Neural cell (in vitro differentiated cells): Measurements from ENCODE around the gene MAN1B1. TPM values are rescaled to one million over a fixed set of nuclear protein-coding genes. Genes with fewer than 3 reads are reported as not detected.

Experiments
- H2AFZ ChIP-seq: fragments of 200-600, 300-800 bp; sonication (generic), shearing (Covaris generic); 2 replicates; pipeline ENCODE4 v1.6.0; 2014; ENCODE audit warnings: low read depth, mild to moderate bottlenecking, antibody characterized with exemption, low read length, moderate library complexity
- H3F3A ChIP-seq: fragments of 200-600 bp; shearing (Covaris generic); 2 replicates; pipeline ENCODE4 v1.6.1; 2016; ENCODE audit warnings: mild to moderate bottlenecking, moderate library complexity, mixed read lengths, antibody characterized with exemption, low read length; ENCODE audit not compliant: insufficient read depth, poor library complexity, severe bottlenecking
- H3K27ac ChIP-seq: fragments of 200-600, 300-800 bp; sonication (generic), shearing (Covaris generic); 2 replicates; pipeline ENCODE4 v1.5.1; 2014; ENCODE audit warnings: mild to moderate bottlenecking, low read length, moderate library complexity
- H3K27me3 ChIP-seq: fragments of 300-800, 200-600 bp; sonication (generic), shearing (Covaris generic); 2 replicates; pipeline ENCODE4 v1.6.0; 2014; ENCODE audit warnings: mild to moderate bottlenecking, low read depth, low read length, moderate library complexity; ENCODE audit not compliant: insufficient read depth
- H3K36me3 ChIP-seq: fragments of 300-800, 200-600 bp; sonication (generic), shearing (Covaris generic); 2 replicates; pipeline ENCODE4 v1.5.1; 2014; ENCODE audit warnings: mild to moderate bottlenecking, antibody characterized with exemption, low read length, moderate library complexity; ENCODE audit not compliant: insufficient read depth
- H3K4me2 ChIP-seq: fragments of 300-800, 200-600 bp; sonication (generic), shearing (Covaris generic); 2 replicates; pipeline ENCODE4 v1.6.0; 2014; ENCODE audit warnings: mild to moderate bottlenecking, low read length
- H3K4me3 ChIP-seq: fragments of 300-800, 200-600 bp; sonication (generic), shearing (Covaris generic); 2 replicates; pipeline ENCODE4 v1.5.1; 2014; ENCODE audit warnings: mild to moderate bottlenecking, low read length, moderate library complexity
- H3K79me2 ChIP-seq: fragments of 200-600 bp; shearing (Covaris generic); replicated peaks from 2 replicates; pipeline ENCODE4 v1.6.0; 2014; ENCODE audit warnings: mild to moderate bottlenecking, low read length, moderate library complexity; ENCODE audit not compliant: insufficient read depth
- H3K9ac ChIP-seq: fragments of 300-800, 200-600 bp; sonication (generic), shearing (Covaris generic); 2 replicates; pipeline ENCODE4 v1.6.1; 2016; ENCODE audit warnings: mild to moderate bottlenecking, low read length, mixed read lengths
- H3K9me2 ChIP-seq: fragments of 200-600 bp; shearing (Covaris generic); 2 replicates; pipeline ENCODE4 v1.6.1; 2016; ENCODE audit warnings: mild to moderate bottlenecking, low read length, mixed read lengths; ENCODE audit not compliant: insufficient read depth
- H3K9me3 ChIP-seq: fragments of 200-600, 300-800 bp; sonication (generic), shearing (Covaris generic); 2 replicates; pipeline ENCODE4 v1.6.1; 2016; ENCODE audit warnings: mild to moderate bottlenecking, mixed run types, low read length, moderate library complexity, mixed read lengths
- H4K20me1 ChIP-seq: fragments of 200-600 bp; shearing (Covaris generic); 2 replicates; pipeline ENCODE4 v1.6.1; 2016; ENCODE audit warnings: mild to moderate bottlenecking, mixed run types; ENCODE audit not compliant: insufficient read depth
- EP300 ChIP-seq: fragments of 450-650 bp; conservative IDR thresholded peaks from 2 replicates; pipeline ENCODE4 v1.6.1; 2014; ENCODE audit warnings: antibody characterized with exemption, mild to moderate bottlenecking, moderate library complexity; ENCODE audit not compliant: poor library complexity, severe bottlenecking
- EZH2 ChIP-seq: fragments of 200-600, 300-800 bp; shearing (Covaris generic), sonication (generic); IDR thresholded peaks from 2 replicates; pipeline ENCODE4 v1.6.1; 2014; ENCODE audit warnings: antibody characterized with exemption, low read length, borderline replicate concordance, mild to moderate bottlenecking; ENCODE audit not compliant: insufficient read depth, poor library complexity, severe bottlenecking
- MXI1 ChIP-seq: fragments of 450-650 bp; conservative IDR thresholded peaks from 2 replicates; pipeline ENCODE4 v1.6.1; 2014; ENCODE audit warnings: antibody characterized with exemption, mild to moderate bottlenecking; ENCODE audit not compliant: poor library complexity, severe bottlenecking
- POLR2AphosphoS5 ChIP-seq: IDR thresholded peaks from 2 replicates; pipeline ENCODE4 v1.6.1; 2012
- RAD21 ChIP-seq: fragments of 450-650 bp; conservative IDR thresholded peaks from 2 replicates; pipeline ENCODE4 v1.6.1; 2014; ENCODE audit warnings: antibody characterized with exemption, mild to moderate bottlenecking, moderate library complexity
- SMC3 ChIP-seq: fragments of 450-650 bp; conservative IDR thresholded peaks from 2 replicates; pipeline ENCODE4 v1.6.1; 2014; ENCODE audit warnings: antibody characterized with exemption, mild to moderate bottlenecking, moderate library complexity; ENCODE audit not compliant: poor library complexity
- TAF1 ChIP-seq: IDR thresholded peaks from 2 replicates; pipeline ENCODE4 v1.6.1; 2012; ENCODE audit warnings: low read depth
- polyA plus RNA-seq: library from polyadenylated mRNA; depleted of rRNA; stranded (reverse); fragments of >200 nt; gene quantifications from 2 replicates; pipeline ENCODE4 v1.2.3, GENCODE V29; 2014
- TF ChIP-seq, protein P1 (sequence below): IDR thresholded peaks from 2 replicates; pipeline ENCODE4 v1.6.1; 2012; ENCODE audit warnings: borderline replicate concordance
- TF ChIP-seq, protein P2 (sequence below): fragments of 450-650 bp; IDR thresholded peaks from 2 replicates; pipeline ENCODE4 v1.5.1; 2014; ENCODE audit warnings: antibody characterized with exemption, mild to moderate bottlenecking, moderate library complexity; ENCODE audit not compliant: poor library complexity, severe bottlenecking

The MAN1B1 gene
- polyA plus RNA-seq, 1 donor from 2014 or later: 72.0 TPM

DNA sequence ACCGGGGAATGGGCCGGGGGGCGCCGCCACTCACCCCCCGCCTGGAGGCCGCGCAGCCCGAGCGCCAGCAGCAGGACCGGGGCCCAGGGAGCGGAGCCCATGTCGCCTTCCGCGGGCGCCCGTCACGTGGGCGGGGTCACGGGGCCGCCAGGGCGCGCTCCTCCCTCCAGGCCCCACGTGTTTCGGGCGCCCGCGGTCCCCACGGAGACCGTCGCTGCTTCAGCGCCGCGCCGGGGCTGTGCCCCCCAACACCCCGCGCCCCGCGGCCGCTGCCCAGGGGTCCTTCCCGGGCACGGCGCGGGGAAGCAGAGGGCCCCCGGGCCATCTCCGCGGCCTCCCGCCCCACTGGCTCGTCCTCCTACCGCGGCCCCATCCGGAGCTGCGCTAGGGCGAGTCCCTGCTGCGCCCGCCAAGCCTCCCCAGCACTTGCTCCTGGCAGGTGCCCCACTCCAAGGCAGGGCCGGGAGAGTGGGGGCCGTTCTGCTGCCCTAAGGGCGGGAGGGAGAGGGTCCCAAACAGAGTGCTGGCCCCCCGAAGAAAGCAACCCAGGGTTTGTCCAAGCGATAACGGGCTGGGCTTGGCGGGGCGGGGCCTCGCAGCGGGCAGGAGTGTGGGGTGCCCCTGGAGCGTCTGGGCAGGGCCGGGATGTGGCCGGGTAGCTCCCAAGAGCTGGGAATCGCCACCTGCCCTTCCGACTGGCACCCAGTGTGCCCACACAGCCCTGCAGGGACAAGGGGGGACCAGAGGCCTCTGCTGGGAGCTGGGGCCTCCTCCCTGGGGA lies 28.0 kb downstream of the MAN1B1 start, which contains the start of gene DPP7:
Gene DPP7, minus strand, starts transcription at position 121 of the 781 bp plus-strand sequence. Its CDS starts 20 bp downstream, at position 101.
- no peaks in the 10 kb centered on the region for H3K9me3 ChIP-seq
- no peaks in the 10 kb centered on the region for H3F3A ChIP-seq
- no peak within 1 kb of the TSS for H2AFZ ChIP-seq
- H3K27ac ChIP-seq: no peak within 1 kb of the TSS
- no peak within 1 kb of the TSS for H3K9ac ChIP-seq
- no peaks in the 10 kb centered on the region for H3K9me2 ChIP-seq
- TF ChIP-seq MXI1 (peak; percentile 20), TAF1 (no peak)
- H4K20me1 ChIP-seq: no peaks in the 10 kb centered on the region
- no peaks in the 10 kb centered on the region for H3K36me3 ChIP-seq
- H3K4me2 ChIP-seq: no peak within 1 kb of the TSS
- no peaks in the 10 kb centered on the region for H3K79me2 ChIP-seq
- peak within 1 kb of the TSS; percentile 43 for H3K4me3 ChIP-seq
- peaks cover 10% of the 10 kb centered on the region for H3K27me3 ChIP-seq

DNA sequence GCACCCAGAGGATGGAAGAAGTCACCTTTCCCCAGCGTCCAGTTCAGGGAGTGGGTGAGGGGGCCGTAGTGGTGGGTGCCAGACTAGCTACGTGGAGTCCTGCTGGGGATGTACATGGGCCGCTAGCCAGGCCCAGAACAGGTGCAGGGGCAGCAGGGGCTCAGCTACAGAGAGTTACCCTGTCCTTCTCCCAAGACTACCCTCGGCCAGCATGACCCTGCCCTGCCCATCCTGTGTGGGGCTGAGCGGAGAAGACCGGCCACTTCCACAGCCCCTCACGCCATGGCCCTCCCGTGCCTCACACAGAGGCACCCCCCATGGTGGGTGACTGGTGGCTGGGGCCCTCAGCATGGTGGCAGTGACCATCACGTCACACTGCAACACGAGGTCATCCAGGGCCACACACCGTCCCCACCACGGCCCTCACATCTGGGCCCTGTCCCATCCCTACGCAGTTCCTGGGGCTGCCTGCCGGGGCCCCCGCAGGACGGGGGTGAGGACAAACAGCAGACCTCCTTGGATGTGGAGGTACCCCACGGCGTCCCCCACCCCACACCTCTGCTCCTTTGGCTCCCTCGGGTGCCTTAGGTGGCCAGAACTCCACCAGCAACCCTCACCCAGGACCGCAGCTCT lies 28.7 kb downstream of the MAN1B1 start:
- H3K9ac ChIP-seq: no peak overlapping the region

DNA sequence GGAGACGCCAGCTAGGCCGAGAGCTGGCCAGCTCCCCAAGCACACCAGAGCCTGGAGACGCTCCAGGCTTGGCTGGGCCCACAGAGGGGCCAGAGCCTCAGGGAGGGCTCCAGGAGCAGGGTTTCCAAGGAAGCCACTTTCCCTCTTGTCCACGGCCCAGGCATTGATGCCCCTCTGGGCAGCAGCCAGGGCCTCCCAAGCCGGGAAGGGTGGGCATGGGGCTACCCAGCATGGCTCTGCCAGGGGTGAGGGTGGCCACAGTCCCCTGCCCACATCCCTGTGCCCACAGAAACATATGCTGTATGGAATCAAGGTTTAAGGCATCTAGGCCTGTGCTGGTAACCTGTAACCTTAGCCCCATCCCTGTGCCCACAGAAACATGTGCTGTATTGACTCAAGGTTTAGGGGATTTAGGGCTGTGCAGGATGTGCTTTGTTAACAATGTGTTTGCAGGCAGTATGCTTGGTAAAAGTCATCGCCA lies 29.3 kb downstream of the MAN1B1 start:
- TF ChIP-seq POLR2AphosphoS5 (no peak), MXI1 (no peak), SMC3 (no peak), EP300 (no peak)
- TF ChIP-seq, protein P1, sequence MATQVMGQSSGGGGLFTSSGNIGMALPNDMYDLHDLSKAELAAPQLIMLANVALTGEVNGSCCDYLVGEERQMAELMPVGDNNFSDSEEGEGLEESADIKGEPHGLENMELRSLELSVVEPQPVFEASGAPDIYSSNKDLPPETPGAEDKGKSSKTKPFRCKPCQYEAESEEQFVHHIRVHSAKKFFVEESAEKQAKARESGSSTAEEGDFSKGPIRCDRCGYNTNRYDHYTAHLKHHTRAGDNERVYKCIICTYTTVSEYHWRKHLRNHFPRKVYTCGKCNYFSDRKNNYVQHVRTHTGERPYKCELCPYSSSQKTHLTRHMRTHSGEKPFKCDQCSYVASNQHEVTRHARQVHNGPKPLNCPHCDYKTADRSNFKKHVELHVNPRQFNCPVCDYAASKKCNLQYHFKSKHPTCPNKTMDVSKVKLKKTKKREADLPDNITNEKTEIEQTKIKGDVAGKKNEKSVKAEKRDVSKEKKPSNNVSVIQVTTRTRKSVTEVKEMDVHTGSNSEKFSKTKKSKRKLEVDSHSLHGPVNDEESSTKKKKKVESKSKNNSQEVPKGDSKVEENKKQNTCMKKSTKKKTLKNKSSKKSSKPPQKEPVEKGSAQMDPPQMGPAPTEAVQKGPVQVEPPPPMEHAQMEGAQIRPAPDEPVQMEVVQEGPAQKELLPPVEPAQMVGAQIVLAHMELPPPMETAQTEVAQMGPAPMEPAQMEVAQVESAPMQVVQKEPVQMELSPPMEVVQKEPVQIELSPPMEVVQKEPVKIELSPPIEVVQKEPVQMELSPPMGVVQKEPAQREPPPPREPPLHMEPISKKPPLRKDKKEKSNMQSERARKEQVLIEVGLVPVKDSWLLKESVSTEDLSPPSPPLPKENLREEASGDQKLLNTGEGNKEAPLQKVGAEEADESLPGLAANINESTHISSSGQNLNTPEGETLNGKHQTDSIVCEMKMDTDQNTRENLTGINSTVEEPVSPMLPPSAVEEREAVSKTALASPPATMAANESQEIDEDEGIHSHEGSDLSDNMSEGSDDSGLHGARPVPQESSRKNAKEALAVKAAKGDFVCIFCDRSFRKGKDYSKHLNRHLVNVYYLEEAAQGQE: no peak
- H3K9me3 ChIP-seq: no peaks in the 10 kb centered on the region
- H3K36me3 ChIP-seq: no peaks in the 10 kb centered on the region
- H3K4me3 ChIP-seq: no peak overlapping the region
- H3K9ac ChIP-seq: no peak overlapping the region
- H3K27me3 ChIP-seq: peaks cover 10% of the 10 kb centered on the region
- no peak overlapping the region for H2AFZ ChIP-seq
- H3K79me2 ChIP-seq: no peaks in the 10 kb centered on the region
- H3K9me2 ChIP-seq: no peaks in the 10 kb centered on the region
- H4K20me1 ChIP-seq: no peaks in the 10 kb centered on the region
- H3K4me2 ChIP-seq: no peak overlapping the region
- no peaks in the 10 kb centered on the region for H3F3A ChIP-seq
- H3K27ac ChIP-seq: no peak overlapping the region

More for the DNA sequence above, 28.7 kb downstream of the MAN1B1 start:
- peaks cover 10% of the 10 kb centered on the region for H3K27me3 ChIP-seq
- no peaks in the 10 kb centered on the region for H4K20me1 ChIP-seq
- H3K4me2 ChIP-seq: no peak overlapping the region
- H3K9me2 ChIP-seq: no peaks in the 10 kb centered on the region
- no peaks in the 10 kb centered on the region for H3F3A ChIP-seq
- H3K27ac ChIP-seq: no peak overlapping the region
- no peak for TF ChIP-seq RAD21
- TF ChIP-seq EZH2: no peak
- no peak for TF ChIP-seq EP300
- no peak for TF ChIP-seq SMC3
- TF ChIP-seq POLR2AphosphoS5: no peak
- TF ChIP-seq, protein P2, sequence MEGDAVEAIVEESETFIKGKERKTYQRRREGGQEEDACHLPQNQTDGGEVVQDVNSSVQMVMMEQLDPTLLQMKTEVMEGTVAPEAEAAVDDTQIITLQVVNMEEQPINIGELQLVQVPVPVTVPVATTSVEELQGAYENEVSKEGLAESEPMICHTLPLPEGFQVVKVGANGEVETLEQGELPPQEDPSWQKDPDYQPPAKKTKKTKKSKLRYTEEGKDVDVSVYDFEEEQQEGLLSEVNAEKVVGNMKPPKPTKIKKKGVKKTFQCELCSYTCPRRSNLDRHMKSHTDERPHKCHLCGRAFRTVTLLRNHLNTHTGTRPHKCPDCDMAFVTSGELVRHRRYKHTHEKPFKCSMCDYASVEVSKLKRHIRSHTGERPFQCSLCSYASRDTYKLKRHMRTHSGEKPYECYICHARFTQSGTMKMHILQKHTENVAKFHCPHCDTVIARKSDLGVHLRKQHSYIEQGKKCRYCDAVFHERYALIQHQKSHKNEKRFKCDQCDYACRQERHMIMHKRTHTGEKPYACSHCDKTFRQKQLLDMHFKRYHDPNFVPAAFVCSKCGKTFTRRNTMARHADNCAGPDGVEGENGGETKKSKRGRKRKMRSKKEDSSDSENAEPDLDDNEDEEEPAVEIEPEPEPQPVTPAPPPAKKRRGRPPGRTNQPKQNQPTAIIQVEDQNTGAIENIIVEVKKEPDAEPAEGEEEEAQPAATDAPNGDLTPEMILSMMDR: no peak
- TF ChIP-seq TAF1: no peak
- TF ChIP-seq MXI1: no peak
- no peaks in the 10 kb centered on the region for H3K79me2 ChIP-seq
- no peak overlapping the region for H2AFZ ChIP-seq
- H3K36me3 ChIP-seq: no peaks in the 10 kb centered on the region
- no peak overlapping the region for H3K4me3 ChIP-seq
- H3K9me3 ChIP-seq: no peaks in the 10 kb centered on the region
